Nephron (organoid): ENCODE measurements around the gene KLRC4.

Experiments used
- H3K27ac Mint-ChIP-seq, 3 experiments: 2 replicates each; pipeline ENCODE4 v1.8.0; 2020; ENCODE audit warnings: mixed read lengths in 3 of 3, mild to moderate bottlenecking in 2 of 3, moderate library complexity in 1 of 3
- H3K27me3 Mint-ChIP-seq: 2 replicates; pipeline ENCODE4 v1.8.0; 2021; ENCODE audit warnings: low read depth, mild to moderate bottlenecking, moderate library complexity, mixed read lengths
- H3K36me3 Mint-ChIP-seq: 2 replicates; pipeline ENCODE4 v1.8.0; 2020; ENCODE audit warnings: low read depth, mixed read lengths
- H3K4me1 Mint-ChIP-seq: 2 replicates; pipeline ENCODE4 v1.8.0; 2020; ENCODE audit warnings: mixed read lengths
- H3K4me3 Mint-ChIP-seq, 3 experiments: 2 replicates each; pipeline ENCODE4 v1.8.0; 2020; ENCODE audit warnings: mild to moderate bottlenecking in 3 of 3, mixed read lengths in 3 of 3, moderate library complexity in 2 of 3
- H3K9me3 Mint-ChIP-seq: 2 replicates; pipeline ENCODE4 v1.8.0; 2020; ENCODE audit warnings: mixed read lengths
- TF ChIP-seq, protein P1 (sequence below), 3 experiments: fragments of 200-600 bp; sonication (generic); IDR thresholded peaks; one replicate each; pipeline ENCODE4 v1.5.0; 2021; ENCODE audit warnings: antibody characterized with exemption in 3 of 3; ENCODE audit not compliant: unreplicated experiment in 3 of 3

The KLRC4 gene, protein sequence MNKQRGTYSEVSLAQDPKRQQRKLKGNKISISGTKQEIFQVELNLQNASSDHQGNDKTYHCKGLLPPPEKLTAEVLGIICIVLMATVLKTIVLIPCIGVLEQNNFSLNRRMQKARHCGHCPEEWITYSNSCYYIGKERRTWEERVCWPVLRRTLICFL

DNA sequence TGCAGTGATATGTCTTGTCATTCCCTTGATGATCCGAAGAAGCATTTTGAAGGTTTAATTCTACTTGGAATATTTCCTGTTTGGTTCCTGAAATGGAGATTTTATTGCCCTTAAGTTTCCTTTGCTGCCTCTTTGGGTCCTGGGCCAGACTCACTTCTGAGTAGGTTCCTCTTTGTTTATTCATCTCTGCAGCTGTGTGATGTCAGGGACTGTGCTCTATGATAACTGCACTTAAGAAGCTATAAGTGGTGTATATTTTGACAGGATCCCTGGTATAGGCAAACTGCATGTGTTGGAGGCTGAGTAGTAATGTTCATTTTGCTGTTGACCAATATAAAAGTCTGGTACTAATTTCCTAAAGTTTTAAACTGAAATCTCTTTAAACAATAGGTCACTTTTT lies at the start of gene KLRC4:
TSS of gene KLRC4 (minus strand) at position 366 of the 400 bp plus-strand sequence. CDS start at position 184, 182 bp downstream.
- no peaks in the 10 kb centered on the region for H3K9me3 Mint-ChIP-seq
- no peak within 1 kb of the TSS for H3K27ac Mint-ChIP-seq
- H3K4me3 Mint-ChIP-seq, result no peak within 1 kb of the TSS
- TF ChIP-seq, protein P1, sequence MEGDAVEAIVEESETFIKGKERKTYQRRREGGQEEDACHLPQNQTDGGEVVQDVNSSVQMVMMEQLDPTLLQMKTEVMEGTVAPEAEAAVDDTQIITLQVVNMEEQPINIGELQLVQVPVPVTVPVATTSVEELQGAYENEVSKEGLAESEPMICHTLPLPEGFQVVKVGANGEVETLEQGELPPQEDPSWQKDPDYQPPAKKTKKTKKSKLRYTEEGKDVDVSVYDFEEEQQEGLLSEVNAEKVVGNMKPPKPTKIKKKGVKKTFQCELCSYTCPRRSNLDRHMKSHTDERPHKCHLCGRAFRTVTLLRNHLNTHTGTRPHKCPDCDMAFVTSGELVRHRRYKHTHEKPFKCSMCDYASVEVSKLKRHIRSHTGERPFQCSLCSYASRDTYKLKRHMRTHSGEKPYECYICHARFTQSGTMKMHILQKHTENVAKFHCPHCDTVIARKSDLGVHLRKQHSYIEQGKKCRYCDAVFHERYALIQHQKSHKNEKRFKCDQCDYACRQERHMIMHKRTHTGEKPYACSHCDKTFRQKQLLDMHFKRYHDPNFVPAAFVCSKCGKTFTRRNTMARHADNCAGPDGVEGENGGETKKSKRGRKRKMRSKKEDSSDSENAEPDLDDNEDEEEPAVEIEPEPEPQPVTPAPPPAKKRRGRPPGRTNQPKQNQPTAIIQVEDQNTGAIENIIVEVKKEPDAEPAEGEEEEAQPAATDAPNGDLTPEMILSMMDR (IDR thresholded peaks at IDR 0.05; ENCODE audit: unreplicated experiment in 3 of 3), result no peak
- H3K36me3 Mint-ChIP-seq, result no peaks in the 10 kb centered on the region
- no peaks in the 10 kb centered on the region for H3K27me3 Mint-ChIP-seq
- H3K4me1 Mint-ChIP-seq, result no peaks in the 10 kb centered on the region

DNA sequence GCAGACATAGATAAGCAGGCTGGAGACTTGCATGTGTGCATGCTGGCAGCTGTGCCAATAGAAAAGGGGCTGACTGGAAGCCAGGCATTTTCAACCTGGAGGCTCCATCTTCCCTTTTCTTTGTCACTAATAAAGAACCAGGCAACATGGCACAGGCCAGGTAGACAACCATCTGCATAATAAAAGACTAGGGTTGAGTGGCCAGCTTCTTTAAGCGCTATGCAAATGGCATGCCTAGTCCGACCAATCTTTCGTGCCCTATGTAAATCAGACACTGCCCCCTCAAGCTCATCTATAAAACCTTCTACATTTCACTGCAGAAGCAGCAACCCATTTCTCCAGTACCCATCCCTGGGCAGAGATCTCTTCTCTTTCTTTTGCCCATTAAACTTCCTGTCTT lies 48.2 kb upstream of the KLRC4 start:
- H3K36me3 Mint-ChIP-seq, result no peaks in the 10 kb centered on the region
- H3K27me3 Mint-ChIP-seq, result peaks cover 4% of the 10 kb centered on the region
- TF ChIP-seq, protein P1 (IDR thresholded peaks at IDR 0.05; ENCODE audit: unreplicated experiment in 3 of 3), result no peak
- H3K9me3 Mint-ChIP-seq, result peaks cover 44% of the 10 kb centered on the region
- H3K27ac Mint-ChIP-seq, result no peak overlapping the region
- H3K4me1 Mint-ChIP-seq, result no peaks in the 10 kb centered on the region
- no peak overlapping the region for H3K4me3 Mint-ChIP-seq

DNA sequence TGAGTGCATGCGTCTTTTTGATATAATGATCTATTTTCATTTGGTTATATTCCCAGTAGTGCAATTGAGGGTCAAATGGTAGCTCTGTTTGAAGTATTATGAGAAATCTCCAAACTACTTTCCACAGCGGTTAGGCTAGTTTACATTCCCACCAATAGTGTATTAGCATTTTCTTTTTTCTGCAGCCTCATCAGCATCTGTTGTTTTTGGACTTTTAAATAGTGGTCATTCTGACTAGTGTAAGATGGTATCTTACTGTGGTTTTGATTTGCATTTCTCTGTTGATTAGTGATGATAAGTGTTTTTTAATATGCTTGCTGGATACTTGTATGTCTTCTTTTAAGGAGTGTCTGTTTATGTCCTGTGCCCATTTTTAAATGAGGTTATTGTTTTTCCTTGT lies 47.3 kb upstream of the KLRC4 start:
- TF ChIP-seq, protein P1 (IDR thresholded peaks at IDR 0.05; ENCODE audit: unreplicated experiment in 3 of 3), result no peak
- Mint-ChIP-seq H3K4me1 (no peaks in the 10 kb centered on the region), H3K27me3 (peaks cover 4% of the 10 kb centered on the region), H3K27ac (no peak overlapping the region), H3K9me3 (peaks cover 40% of the 10 kb centered on the region), H3K4me3 (no peak overlapping the region), H3K36me3 (no peaks in the 10 kb centered on the region)

DNA sequence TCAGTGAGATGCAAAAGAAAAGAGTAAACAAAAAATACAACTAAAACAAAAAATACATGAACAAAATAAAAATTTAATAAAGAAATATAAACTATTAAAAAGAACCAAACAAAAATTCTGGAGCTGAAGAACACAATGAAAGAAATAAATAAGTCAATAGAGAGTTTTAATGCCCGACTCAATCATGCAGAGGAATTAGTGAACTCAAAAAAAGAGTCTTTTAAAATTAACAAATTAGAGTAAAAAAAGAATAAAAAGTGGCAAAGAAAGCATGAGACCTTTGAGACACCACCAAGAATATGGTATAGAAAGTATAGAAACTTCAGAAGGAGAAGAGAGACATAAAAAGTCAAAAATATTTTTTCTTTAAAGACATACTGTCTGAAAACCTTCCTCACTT lies 46.2 kb upstream of the KLRC4 start:
- Mint-ChIP-seq H3K36me3 (no peaks in the 10 kb centered on the region), H3K4me3 (no peak overlapping the region), H3K4me1 (no peaks in the 10 kb centered on the region), H3K9me3 (peaks cover 38% of the 10 kb centered on the region), H3K27ac (no peak overlapping the region), H3K27me3 (peaks cover 4% of the 10 kb centered on the region)
- TF ChIP-seq, protein P1 (IDR thresholded peaks at IDR 0.05; ENCODE audit: unreplicated experiment in 3 of 3), result no peak

DNA sequence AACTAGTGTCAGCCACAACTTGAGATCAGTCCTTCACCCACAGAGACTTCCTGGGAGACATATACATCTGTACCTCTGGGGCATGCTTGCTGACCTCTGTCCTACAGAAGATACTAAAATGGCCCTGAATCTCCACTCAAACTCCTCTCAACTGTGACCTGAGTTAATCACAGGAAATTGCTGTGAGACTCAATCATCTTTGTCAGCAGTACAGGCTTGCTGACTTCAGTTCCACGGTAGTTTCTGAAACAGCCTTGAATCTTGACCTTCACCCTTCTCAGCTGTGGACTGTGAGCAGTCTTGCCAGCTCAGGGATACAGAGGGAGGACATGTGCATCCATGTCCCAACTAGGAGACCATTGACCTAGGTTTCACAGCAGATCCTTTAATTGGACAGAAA lies 45.0 kb upstream of the KLRC4 start:
- peaks cover 4% of the 10 kb centered on the region for H3K27me3 Mint-ChIP-seq
- H3K4me3 Mint-ChIP-seq, result no peak overlapping the region
- H3K36me3 Mint-ChIP-seq, result no peaks in the 10 kb centered on the region
- peaks cover 31% of the 10 kb centered on the region for H3K9me3 Mint-ChIP-seq
- H3K4me1 Mint-ChIP-seq, result no peaks in the 10 kb centered on the region
- TF ChIP-seq, protein P1 (IDR thresholded peaks at IDR 0.05; ENCODE audit: unreplicated experiment in 3 of 3), result no peak
- no peak overlapping the region for H3K27ac Mint-ChIP-seq

DNA sequence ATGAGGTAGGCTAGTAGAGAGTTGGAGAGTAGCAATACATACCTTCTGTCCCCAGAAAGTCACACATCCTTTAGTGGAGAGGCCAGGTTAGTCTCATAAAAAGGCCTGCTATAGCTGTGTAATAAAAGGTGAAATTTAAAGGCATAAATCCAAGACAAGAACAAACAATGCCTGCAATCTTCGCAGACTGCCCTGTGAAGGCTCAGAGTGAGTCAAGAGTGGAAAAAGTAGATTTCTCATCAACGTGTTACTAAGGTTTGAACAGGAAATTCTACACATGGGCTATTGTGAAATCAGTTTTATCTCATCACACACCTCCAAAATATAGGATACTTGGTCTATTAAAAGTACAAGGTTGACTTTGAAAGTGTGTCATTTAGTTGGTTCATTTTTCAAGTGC lies 43.6 kb upstream of the KLRC4 start, which contains the start of gene KLRC1:
TSS of gene KLRC1 (minus strand) at position 222 of the 400 bp plus-strand sequence. CDS start 2,221 bp downstream, outside the sequence.
- Mint-ChIP-seq H3K27me3 (peaks cover 4% of the 10 kb centered on the region), H3K9me3 (peaks cover 28% of the 10 kb centered on the region), H3K4me3 (no peak within 1 kb of the TSS), H3K4me1 (no peaks in the 10 kb centered on the region), H3K27ac (no peak within 1 kb of the TSS), H3K36me3 (no peaks in the 10 kb centered on the region)
- TF ChIP-seq, protein P1 (IDR thresholded peaks at IDR 0.05; ENCODE audit: unreplicated experiment in 3 of 3), result no peak
